22Rv1 (cell line): Measurements from ENCODE around the gene GABRD.

Experiments used
- H3K27ac ChIP-seq: fragments of 450-650 bp; 2 replicates; pipeline ENCODE4 v1.5.1; 2017
- ZFX ChIP-seq: fragments of 450-650 bp; IDR thresholded peaks from 2 replicates; pipeline ENCODE4 v1.6.1; 2017; ENCODE audit warnings: antibody characterized with exemption, borderline replicate concordance
- TF ChIP-seq, protein P1 (sequence below): fragments of 450-650 bp; IDR thresholded peaks from 2 replicates; pipeline ENCODE4 v1.5.1; 2017; ENCODE audit warnings: mild to moderate bottlenecking

The GABRD gene

DNA sequence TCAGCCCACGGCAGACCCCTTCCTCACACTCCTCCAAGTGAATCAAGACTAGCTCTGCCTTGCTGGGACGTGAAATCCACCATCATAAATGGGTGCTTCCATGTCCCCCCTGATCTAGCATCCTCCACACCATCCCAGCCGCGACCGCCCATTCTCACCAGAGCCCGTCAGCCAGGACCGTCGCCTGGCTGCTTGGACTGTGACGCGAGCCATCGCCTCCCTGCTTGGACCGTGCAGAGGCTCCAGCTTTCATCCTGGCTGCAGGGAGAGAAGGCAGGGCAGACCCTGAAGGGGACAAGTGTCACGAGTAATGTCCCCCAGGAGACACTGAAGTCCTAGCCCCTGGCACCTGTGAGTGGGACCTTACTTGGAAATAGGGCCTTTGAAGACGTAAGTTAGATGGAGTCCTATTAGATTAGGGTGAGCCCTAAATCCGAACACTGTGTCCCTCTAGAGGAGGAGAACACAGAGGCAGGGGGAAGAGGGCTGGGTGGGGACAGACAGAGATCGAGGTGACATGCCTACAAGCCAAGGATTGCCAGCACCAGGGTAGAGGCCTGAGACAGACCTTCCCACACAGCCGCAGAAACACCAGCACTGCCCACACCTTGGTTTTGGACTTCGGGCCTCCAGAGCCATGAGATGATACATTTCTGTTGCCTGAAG lies 18.3 kb downstream of the GABRD start:
- TF ChIP-seq, protein P1, sequence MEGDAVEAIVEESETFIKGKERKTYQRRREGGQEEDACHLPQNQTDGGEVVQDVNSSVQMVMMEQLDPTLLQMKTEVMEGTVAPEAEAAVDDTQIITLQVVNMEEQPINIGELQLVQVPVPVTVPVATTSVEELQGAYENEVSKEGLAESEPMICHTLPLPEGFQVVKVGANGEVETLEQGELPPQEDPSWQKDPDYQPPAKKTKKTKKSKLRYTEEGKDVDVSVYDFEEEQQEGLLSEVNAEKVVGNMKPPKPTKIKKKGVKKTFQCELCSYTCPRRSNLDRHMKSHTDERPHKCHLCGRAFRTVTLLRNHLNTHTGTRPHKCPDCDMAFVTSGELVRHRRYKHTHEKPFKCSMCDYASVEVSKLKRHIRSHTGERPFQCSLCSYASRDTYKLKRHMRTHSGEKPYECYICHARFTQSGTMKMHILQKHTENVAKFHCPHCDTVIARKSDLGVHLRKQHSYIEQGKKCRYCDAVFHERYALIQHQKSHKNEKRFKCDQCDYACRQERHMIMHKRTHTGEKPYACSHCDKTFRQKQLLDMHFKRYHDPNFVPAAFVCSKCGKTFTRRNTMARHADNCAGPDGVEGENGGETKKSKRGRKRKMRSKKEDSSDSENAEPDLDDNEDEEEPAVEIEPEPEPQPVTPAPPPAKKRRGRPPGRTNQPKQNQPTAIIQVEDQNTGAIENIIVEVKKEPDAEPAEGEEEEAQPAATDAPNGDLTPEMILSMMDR = no peak
- no peak overlapping the region for H3K27ac ChIP-seq

DNA sequence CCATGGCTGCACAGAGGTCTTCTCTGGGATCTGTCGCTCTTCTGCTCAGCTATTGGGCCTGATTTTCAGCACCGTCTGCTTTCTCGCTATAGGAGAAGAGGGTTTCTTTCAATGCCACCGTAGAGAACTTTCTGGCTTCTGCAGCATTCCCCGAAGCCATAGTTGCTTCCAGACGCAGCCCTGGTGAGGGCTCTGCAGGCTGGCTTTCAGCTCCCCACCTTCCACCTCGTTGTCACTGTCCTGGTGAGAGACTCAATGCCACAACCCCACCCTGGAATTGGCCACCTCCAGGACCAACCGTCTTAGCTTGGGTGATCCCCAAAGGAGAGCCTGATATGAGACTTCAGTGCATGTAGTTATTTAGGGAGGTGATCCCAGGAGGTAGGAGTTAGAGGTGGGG lies 19.1 kb downstream of the GABRD start:
- TF ChIP-seq, protein P1 = no peak
- no peak for TF ChIP-seq ZFX
- H3K27ac ChIP-seq = no peak overlapping the region

DNA sequence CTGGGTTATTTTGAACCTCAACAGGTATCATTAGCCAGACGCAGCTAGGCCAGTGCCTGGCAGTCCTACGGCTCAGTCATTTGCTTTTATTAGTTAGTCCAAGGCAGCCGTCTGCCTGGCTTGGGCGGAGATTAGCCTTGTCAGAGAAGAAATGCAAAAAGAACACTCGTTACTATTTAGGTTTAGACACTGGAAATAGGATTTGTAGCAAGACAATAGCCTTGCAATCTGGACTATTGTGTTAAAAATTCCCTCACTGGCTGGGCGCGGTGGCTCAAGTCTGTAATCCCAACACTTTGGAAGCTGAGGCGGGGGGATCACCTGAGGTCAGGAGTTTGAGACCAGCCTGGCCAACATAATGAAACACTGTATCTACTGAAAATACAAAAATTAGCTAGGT lies 20.1 kb downstream of the GABRD start:
- no peak for TF ChIP-seq ZFX
- TF ChIP-seq, protein P1 = no peak
- no peak overlapping the region for H3K27ac ChIP-seq

DNA sequence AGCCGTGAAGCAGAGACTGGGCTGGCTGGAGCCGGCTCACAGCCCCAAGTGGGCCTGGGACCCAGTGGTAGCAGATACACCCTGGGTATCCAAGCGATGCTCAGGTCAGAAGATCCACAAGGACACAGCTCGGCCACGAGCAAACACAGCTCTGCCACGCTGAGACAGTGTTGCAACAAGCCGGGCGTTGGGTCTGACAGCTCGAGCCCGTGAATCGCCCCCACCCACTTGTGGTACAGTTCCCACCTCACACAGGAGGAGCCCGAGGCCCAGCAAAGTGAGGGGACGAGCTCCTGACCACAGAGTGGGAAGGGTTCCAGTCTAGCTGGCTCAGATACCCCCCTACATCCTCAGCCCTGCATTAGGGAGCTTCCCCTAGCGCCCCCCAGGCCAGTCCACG lies 22.2 kb downstream of the GABRD start:
- TF ChIP-seq, protein P1 = no peak
- no peak for TF ChIP-seq ZFX
- no peak overlapping the region for H3K27ac ChIP-seq

DNA sequence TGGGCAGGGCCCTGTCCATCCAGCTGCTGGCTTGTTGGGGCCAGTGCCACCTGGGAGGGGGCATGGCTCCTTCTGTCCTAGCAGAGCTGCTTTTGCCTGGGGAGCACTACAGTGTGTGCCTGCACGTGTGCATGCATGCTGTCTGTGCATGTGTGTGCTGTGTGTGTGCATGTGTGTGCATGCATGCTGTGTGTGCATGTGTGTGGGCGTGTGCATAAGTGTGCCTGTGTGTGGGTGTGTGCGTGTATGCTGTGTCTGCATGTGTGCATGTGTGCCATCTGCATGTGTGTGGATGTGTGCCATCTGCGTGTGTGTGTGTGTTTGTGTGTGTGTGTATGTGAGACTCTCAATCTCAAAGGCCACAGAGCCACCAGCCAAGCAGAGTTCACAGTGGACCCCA lies 22.7 kb downstream of the GABRD start:
- no peak for TF ChIP-seq ZFX
- TF ChIP-seq, protein P1 = no peak
- H3K27ac ChIP-seq = no peak overlapping the region

DNA sequence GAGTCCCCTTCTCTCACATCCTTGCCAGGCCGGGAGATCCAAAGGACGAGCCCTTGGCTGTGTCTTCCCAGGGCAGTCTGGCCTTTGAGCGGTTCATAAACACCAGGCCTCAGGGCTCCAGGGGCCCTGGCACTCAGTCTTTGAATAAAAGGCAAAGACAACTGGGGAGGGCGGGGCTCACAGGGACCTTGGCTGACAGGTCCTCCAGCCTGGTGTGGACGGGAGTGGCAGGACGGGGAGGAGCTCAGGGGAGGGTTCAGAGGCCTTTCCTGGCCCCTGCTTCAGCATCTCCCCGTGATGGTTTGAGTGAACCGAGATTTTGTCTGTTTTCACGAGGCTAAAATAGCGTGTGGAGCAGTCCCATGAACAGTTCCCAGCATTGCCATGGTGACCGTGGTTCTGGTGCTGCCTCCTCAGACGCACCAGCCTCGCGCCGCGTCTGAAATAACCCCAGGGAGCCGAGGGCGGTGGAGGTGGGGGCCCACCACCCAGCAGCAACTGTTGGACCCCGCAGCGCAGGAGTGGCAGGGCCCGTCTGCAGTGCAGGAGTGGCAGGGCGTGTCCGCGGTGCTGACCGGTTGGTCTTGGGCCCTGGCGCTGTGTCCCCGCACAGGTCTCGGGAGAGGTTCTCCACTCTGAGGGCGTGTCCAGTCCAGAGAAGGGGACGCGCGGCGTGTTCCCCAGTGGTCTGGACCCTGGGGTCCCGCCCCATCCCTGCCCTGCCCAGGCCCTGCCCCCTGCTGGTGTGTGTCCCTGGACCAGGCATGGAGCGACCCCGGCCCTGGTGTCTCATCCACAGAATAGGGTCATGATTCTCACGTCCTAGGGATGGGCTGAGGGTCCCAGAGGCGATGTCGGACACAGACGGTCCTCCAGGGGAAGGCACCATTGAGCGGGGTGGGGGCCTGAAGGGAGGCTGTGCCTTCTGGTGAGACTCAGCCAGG lies 24.0 kb downstream of the GABRD start:
- no peak overlapping the region for H3K27ac ChIP-seq
- TF ChIP-seq, protein P1 = peak; percentile 23; the same call in 1 of the 2 replicates
- TF ChIP-seq ZFX = no peak

DNA sequence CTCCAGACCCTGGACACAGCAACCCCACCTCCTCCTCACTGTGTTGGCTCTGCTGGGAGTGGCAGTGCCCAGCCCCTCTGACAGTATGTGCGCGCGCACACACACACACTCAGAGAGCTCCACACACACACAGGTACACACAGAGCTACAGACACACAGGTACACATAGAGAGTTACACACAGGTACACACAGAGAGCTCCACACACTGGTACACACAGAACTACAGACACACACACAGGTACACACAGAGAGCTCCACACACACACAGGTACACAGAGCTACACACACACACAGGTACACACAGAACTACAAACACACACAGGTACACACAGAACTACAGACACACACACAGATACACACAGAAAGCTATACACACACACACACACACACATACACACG lies 24.7 kb downstream of the GABRD start:
- H3K27ac ChIP-seq = no peak overlapping the region
- no peak for TF ChIP-seq ZFX
- TF ChIP-seq, protein P1 = no peak
